T1000 (cell line): ENCODE measurements around the gene ZNF865.
A peak's percentile ranks its signal among the peaks of the same experiment; 100 is the strongest.

Source experiments
- DNase-seq: peaks from one replicate; lab custom pipeline; 2025; ENCODE audit warnings: mixed read lengths; lab: John Stamatoyannopoulos, UW

ZNF865 gene

DNA sequence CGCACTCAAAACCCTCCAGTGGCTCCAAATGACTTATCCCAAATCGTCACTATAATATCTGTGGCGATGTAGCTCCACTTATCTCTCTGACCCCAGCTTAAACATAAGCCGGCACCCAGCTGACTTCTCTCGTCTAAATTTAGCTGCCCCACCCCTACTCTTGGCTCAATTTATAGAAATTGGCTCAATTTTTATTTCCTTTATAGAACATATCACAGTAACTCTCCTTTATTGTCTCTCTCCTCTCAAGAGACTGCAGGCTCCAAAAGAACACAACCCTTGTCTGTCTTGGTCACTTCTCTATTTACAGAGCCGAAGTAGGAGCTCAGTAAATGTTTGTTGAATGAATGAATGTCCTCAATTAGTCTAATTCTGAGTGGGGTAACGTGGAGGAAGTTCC, 18.1 kb downstream of the ZNF865 start:
- DNase-seq, result no peak

DNA sequence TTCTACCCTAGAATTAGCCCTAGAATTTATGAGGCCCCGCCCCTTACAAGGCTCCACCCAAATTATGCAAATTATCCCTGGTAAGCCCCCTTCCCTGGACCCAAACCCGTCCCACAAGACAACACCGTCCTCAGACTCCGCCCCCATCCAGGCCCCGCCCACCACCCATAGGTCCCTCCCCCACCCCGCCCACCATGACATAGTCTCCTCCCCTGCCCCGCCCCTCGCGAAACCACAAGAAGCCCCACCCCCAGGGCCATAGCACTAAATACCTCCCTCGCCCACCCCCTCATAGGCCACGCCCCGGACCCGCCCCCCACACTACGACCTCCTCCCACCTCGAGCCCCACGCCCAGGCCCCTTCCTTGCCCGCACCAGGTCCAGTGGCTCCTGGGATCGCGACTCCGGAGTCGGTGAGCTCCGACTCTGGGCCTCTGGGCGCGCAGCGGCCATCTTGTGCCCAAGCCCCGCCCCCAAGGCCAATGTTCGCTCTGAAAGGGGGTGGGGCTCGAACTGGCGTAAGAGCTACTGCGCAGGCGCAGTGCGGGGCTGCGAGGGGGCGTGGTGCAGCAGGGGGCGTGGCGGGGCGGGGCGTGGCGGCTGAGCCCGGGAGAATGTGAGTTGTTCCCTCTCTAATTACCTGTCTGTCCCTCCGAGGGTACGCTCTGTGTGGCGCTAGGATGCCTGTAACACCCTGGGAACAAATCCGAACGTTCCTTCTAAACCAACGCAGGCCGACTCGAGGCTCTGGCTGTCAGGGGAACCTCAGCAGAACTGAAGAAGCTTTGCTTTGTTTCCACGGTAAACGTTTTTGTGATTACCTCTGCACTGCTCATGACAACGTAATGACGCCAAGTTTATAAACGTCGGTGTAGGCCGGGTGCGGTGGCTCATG, 18.9 kb downstream of the ZNF865 start, which contains the start of gene ZNF784:
Gene ZNF784 (minus strand): TSS at position 458 of the 895 bp plus-strand sequence. CDS start 5 bp downstream, at position 453.
- peak; percentile 92 for DNase-seq

DNA sequence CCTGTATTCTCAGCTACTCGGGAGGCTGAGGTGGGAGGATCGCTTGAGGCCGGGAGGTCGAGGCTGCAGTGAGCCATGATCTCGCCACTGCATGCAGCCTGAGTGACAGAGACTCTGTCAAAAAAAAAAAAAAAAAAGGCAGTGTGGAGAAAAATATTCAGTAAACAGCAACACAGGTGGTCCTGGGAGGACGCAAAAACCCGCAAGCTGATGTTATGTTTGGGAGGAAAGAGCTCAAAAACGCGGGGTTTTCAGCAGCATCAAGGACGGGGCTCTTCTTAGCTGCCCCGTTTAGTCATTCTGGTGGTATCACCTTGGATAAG, 19.5 kb downstream of the ZNF865 start:
- no peak for DNase-seq

DNA sequence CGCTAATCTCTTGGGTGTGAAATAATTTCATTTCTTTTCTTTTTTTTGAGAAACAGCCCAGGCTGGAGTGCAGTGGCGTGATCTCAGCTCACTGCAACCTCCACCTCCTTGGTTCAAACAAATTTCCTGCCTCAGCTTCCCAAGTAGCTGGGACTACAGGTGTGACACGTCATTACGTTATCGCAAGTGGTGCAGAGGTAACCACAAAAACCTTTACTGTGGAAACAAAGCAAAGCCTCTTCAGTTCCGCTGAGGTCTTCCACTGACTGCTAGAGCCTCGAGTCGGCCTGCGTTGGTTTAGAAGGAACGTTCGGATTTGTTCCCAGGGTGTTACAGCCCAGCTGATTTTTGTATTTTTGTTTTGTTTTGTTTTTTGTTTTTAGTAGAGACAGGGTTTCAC, 20.9 kb downstream of the ZNF865 start:
- DNase-seq, result no peak

DNA sequence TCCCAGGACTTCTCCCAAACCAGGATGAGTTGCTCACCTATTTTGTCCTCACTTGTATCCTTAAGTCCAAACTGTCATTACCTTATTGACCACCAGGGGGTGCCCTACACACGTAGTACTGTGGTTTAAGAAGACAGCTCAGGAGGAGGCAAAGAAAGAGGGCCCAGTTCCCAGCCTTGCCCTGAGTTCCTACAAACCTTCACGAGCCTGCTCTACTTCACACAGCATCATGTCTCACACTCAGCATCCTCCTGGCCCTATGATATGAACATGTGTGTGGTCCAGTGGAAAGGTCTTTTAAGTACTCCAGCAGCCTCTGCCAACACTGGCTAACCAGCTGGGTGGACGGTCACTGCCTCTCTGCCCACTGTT, 27.0 kb downstream of the ZNF865 start:
- DNase-seq, result peak; percentile 71

DNA sequence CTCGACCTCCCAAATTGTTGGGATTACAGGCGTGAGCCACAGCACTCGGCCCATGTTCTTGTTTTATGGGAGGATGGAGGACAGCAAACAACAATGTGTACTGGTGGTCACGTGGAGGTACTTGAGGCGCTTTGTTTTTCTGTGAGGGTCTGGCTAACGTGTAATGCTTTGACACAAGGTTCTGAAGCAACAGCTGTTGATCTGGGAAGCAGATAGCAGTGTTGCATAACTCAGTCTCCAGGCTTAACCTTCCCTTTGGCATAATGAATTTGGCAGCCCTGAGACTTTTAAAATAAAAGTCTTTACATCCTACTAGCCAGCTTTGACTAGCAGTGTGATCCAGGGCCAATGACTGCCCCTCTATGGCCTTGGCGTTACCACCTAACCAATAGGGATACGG, 28.4 kb downstream of the ZNF865 start:
- no peak for DNase-seq

DNA sequence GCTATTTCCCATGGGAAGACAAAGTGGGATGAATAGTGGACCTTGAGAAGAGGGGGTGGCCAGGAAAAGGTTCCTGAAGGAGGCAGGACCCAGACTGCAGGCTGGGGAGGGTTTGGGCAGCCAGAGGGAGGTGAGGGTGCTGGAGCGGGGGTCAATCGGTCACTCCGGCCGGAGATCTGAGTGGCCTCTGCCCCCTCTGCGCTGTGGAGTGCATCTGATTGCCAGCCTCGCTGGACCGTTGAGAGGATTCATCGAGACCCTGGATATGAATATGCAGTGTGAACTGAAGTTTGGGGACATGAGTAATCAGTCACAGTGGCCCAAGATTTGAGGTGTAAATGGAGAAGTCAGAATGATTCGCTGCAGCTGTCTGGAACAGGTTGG, 29.9 kb downstream of the ZNF865 start:
- no peak for DNase-seq

DNA sequence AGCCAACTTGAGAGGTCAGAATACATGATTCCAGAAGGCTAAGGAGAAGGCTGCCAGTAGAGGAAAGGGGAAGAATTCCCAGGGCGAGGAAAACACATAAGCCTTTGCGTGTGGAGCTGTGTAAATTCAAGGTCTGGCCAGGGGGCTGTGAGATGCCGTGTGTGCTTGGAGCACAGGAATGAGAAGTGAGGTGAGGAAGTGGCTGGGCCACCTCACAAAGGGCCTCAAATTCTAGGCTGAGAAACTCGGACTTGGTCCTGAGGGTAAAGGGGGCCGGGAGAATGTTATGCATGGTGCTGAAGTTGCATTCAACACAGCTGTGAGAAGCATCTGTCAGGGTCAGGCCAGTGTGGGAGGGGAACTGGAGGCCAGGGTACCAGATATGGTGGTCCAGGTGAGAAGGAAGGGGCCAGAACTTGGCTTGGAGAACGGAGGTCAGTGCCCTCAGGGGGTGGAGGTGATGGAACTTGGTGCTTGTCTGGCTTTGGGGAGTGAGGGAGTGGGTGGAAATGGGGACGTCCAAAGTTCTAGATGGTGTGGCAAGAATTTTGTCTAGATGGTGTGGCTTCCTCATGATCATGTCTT, 30.5 kb downstream of the ZNF865 start:
- no peak for DNase-seq

DNA sequence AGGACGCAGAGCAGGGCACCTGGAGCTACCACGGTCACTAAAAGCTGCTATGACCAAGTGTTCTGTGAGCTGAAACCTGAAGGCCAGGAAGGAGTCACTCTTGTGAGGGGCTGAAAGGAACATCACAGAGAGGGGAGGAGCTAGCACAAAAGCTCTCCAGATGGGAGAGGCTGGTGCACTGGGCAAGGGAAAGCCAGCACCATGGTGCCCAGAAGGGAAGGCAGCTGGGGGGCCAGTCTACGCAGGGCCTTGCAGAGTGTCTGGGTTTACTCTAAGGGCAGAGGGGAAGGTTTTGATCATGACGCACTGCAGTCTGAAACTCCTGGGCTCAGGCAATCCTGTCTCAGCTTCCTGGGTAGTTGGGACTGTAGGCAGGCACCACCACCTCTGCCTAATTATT, 31.3 kb downstream of the ZNF865 start:
- DNase-seq, result no peak

DNA sequence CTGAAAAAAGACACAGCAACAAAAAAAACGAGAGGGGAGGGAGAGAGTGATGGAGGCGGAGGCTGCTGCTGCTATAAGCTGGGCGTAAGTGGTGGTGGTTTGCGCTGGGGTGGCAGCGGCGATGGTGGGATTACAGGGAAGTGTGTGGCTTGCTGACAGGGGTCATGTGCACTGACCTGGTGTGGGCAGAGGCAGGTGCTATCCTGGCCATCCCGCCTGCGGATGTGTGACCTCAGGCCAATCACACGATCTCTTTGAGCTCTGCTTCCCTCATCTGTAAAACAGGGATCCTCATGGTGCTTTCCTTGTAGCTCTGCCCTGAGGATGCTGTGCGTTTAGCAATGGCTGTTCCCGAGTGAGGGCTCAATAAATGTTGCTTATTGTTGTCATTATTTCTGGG, 32.1 kb downstream of the ZNF865 start:
- DNase-seq, result no peak

DNA sequence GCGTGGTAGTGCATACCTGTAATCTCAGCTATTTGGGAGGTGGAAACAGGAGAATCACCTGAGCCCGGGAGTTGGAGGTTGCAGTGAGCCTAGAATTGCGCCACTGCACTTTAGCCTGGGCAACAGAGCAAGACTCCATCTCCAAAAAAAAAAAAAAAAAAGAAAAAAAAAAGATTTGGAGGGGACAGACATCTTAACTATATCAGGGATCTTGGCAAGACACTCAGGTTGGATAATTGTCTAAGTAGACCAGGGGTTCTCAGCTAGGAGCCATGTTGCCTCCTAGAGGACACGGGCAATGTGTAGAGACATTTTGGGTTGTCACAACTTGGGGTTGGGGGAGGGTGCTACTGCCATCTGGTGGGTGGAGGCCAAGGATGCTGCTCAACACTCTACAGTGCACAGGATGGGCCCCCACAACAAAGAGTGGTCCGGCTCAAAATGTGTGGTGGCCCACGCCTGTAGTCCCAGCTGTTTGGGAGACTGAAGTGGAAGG, 33.5 kb downstream of the ZNF865 start:
- DNase-seq, result peak; percentile 6

DNA sequence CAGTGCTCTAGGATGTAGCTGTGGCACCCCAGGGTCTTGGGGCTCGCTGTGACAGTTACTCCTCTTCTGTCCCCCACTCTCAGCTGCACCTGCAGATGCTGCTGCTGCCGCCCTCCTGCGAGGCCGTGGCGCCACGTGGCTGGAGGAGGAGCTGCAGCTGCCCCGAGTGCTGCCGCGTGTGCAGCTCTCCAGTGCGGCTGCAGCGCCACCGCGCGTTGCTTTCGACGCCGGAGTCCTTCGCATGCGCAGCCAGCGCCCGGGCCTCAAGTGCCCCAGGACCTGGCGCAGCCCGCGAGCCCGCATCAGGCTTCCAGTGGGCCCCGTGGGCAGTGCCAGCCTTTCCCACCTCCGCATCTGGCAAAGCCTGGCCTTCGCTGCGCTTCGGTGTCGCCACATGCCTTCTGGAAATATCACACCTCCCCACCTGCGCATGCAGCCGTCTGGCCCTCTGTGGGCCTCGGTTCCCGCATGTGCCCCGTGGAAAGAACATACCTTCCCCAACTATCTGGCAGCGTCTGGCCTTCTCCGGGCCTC, 34.7 kb downstream of the ZNF865 start:
- no peak for DNase-seq

DNA sequence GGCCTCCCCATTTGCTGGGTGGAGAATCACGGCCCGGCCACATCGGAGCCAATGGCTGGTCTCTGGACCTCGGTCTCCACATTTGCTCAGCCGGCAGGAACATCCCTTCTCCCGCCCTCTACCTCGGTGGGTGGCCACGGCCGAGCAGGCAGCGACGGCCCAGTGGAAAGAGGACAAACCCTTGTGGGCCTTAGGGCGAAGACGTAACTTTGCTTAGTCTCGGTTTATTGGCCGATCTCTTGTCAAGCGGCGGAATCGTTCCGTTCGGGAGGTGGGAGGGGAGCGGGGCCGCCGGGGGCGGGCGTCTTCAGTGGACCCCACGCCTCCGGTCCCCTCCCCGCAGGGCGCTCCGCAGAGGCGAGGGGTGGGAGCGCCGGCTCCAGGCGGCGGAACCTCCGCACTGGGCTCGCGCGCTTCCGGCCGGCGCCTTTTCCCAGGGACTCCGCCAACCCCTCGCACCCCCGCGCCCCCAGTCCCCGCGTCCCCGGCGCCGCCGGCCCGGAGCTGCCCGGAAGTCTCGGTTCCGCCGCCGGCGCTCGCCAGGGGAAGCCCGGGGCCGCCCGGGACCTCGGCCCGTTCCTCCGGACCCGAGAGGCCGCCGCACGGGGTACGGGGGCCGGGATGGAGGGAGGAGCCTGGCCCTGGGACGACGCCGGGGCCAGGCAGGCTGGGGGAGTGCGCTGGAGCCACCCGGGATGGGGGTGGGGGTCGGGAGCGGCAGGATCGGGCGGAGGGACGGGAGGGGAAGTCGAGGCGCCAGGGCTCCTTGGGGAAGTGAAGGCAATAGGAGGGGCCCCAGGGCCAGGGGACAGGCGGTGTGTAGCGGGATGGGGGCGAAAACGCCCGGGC, 35.4 kb downstream of the ZNF865 start, which contains the start of gene ZNF580:
Gene ZNF580 (plus strand): TSS at position 426 of the 849 bp plus-strand sequence. CDS start 1,507 bp downstream, outside the sequence.
- peak; percentile 58 for DNase-seq

DNA sequence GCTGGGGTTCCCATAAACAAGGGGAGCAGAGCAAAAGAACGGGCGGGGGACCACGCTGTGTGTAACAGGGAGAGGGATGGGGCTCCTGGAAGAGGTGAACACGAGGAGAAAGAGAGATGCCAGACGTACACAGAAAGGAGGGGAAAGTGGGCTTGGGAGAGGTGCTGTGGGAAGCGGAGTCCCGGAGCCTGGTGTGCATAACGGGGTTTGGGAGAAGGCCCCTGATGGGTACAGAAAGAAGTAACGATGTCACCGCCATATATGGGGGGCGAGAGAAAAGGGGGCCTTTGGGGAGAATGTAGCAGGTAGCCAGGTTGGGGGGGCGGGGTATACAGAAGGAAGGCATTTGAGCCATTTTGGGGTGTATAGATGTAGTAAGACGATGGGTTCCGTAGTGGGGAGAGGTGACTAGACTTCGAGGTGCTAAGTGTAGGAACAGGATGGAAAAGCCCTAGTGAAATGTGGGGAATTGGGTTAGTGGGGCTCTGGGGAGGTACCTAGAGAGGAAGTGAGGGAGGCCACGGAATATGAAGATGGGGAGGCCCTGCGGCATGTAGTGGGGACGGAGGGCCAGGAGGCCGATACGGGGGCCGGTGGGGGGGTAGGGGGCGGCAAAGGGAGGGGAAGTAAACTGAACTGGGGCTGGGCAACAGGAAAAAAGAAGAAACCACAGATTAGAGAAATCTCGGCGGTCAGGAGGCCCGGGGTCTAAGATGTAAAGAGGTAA, 36.1 kb downstream of the ZNF865 start:
- DNase-seq, result no peak

DNA sequence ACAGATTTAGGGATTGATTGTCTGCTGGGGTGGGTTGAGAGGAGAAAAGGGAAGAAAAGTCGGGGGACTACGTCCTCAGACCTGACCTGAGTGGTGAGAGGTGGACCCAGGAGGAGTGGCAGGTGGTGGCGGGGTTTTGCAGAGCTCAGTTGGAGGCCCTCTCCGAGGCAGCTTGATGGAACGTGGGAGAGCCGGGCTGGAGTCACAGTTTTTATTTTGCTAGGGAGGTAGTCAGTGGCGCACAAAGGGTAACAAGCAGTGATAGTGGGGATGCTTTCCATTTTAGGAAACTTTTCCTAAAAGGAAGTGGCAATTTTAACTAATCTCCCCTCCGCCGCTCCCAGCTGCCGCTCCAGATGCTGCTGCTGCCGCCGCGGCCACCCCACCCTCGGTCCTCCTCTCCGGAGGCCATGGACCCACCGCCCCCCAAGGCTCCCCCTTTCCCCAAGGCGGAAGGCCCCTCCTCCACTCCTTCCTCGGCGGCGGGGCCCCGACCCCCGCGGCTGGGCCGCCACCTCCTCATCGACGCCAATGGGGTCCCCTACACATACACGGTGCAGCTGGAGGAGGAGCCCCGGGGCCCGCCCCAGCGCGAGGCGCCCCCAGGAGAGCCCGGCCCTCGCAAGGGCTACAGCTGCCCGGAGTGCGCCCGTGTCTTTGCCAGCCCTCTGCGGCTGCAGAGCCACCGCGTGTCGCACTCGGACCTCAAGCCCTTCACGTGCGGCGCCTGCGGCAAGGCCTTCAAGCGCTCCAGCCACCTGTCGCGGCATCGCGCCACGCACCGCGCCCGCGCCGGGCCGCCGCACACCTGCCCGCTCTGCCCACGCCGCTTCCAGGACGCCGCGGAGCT, 36.9 kb downstream of the ZNF865 start:
- no peak for DNase-seq

DNA sequence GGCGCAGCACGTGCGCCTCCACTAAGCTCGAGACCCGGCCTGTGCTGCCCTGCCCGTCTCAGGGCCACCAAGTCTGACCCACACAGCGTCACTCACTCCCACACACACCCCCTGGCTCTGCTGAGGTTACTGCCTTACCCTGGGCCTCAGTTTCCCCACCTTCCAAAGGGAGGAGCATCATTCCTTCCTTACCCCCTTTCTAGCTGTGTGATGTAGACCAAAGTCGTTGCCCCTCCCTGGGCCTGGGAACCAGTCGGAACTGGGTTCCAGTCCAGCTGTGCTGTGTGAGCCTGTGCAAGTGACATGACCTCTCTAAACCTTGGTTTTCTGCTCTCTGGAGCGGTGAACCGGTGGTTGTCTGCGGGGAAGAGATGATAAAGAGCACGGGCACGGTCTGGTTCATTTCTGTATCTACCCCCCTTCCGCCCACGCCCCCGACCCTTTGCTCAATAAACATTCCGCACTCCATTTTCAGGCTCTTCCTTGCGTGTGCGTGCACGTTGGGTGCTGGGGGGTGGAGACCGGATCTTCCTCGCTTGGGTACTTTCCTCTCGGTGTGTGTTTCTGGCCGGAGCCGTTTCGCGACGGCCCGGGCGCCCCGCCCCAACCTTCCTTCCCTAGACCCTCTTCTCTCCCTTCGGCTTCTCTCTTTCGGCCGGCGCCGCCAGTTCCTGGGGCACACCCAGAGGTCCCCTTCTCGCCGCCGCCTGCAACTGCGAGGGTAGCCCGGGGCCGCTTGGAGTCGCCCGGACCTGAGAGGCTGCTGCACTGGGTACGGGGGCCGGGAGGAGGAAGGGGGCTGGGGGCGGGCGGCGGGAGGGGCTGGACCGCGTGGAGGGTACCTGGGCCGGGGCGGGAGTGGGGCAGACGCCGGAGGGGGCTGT, 37.8 kb downstream of the ZNF865 start, which contains the start of gene ZNF581:
Gene ZNF581 (plus strand): TSS at position 647 of the 884 bp plus-strand sequence. CDS start 923 bp downstream, outside the sequence.
- DNase-seq, result peak; percentile 40

DNA sequence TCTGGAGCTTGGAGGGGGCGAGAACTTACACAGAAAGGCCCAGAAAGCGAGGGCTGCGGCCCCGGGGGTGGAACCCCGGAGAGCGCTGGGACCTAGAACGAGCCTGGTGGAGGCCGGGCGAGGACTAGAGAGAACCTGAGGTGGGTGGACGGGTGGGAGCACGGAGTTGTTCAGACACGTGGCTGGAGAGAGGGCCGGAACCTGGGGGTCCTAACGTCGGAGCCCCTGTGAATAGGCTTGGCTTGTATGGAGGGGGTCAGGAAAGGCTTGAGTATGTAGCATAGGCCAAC, 38.4 kb downstream of the ZNF865 start:
- DNase-seq, result no peak

DNA sequence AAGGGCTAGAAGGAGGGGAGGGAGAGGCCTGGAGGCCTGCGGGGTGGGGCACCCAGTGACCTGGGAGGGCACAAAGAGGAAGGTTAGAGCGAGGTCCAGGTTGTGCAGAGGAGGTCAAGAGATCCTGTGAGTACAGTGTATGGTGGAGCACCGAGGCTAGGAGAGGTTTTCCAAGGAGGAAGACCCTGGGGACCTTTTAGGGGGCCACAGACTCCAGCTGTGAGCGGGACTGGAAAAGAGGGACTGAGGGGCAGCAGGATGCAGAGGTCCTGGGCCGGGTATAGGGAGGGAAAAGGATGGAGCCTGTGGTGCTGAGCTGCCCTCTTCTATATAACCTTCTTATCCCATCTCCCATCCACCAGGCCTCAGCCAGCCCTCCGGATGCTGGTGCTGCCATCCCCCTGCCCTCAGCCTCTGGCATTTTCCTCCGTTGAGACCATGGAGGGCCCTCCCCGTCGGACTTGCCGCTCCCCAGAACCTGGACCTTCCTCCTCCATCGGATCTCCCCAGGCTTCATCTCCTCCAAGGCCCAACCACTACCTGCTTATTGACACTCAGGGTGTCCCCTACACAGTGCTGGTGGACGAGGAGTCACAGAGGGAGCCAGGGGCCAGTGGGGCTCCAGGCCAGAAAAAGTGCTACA, 38.9 kb downstream of the ZNF865 start:
- DNase-seq, result no peak
